Keratinocyte (primary cell): Measurements from ENCODE around the gene GTF2F1. TPM values are rescaled to one million over a fixed set of nuclear protein-coding genes. Genes with fewer than 3 reads are reported as not detected.

ENCODE experiments used
- DNase-seq: peaks from one replicate; pipeline ENCODE4 v3.0.0-alpha.2; 2011; ENCODE audit warnings: low read depth, missing footprints, low spot score
- FAIRE-seq: peaks from 2 replicates; lab custom pipeline; 2011; peaks lifted over from hg19 to GRCh38; lab: Jason Lieb, UNC
- H2AFZ ChIP-seq: 2 replicates; pipeline ENCODE4 v1.6.0; 2012; ENCODE audit warnings: low read length, control low read depth, inconsistent platforms; ENCODE audit not compliant: control insufficient read depth
- H3K27ac ChIP-seq: 2 replicates; pipeline ENCODE4 v1.5.1; 2011; ENCODE audit warnings: low read length; ENCODE audit not compliant: control insufficient read depth, insufficient read depth
- H3K27me3 ChIP-seq: 3 replicates; pipeline ENCODE4 v1.6.0; 2011; ENCODE audit warnings: low read length; ENCODE audit not compliant: control insufficient read depth, insufficient read depth; ENCODE audit errors: extremely low read depth
- H3K36me3 ChIP-seq, 2 experiments: 2 replicates in 1 of 2; 3 replicates in 1 of 2; pipeline ENCODE4 v1.5.1; 2011; ENCODE audit warnings: low read length in 2 of 2, mild to moderate bottlenecking in 1 of 2; ENCODE audit not compliant: control insufficient read depth in 2 of 2, insufficient read depth in 2 of 2; ENCODE audit errors: extremely low read depth in 1 of 2
- H3K4me1 ChIP-seq: 3 replicates; pipeline ENCODE4 v1.5.1; 2011; ENCODE audit warnings: low read length; ENCODE audit not compliant: control insufficient read depth, insufficient read depth; ENCODE audit errors: extremely low read depth
- H3K4me2 ChIP-seq: 3 replicates; pipeline ENCODE4 v1.6.0; 2011; ENCODE audit warnings: low read depth, low read length; ENCODE audit not compliant: control insufficient read depth, insufficient read depth; ENCODE audit errors: extremely low read depth
- H3K4me3 ChIP-seq, 3 experiments: fragments of 200-600 bp in 1 of 3; sonication (generic) in 1 of 3; 2 replicates in 2 of 3; 3 replicates in 1 of 3; pipeline ENCODE4 v1.5.1; 2011 to 2016; ENCODE audit warnings: low read length in 3 of 3, mild to moderate bottlenecking in 3 of 3, control low read depth in 2 of 3, inconsistent platforms in 1 of 3, low read depth in 1 of 3, mixed read lengths in 1 of 3, mixed run types in 1 of 3, moderate library complexity in 1 of 3; ENCODE audit not compliant: control insufficient read depth in 2 of 3, insufficient read depth in 2 of 3; ENCODE audit errors: extremely low read depth in 1 of 3
- H3K79me2 ChIP-seq: 2 replicates; pipeline ENCODE4 v1.6.0; 2012; ENCODE audit warnings: low read length; ENCODE audit not compliant: control insufficient read depth, insufficient read depth
- H3K9ac ChIP-seq: 3 replicates; pipeline ENCODE4 v1.6.0; 2011; ENCODE audit warnings: low read length; ENCODE audit not compliant: control insufficient read depth, insufficient read depth; ENCODE audit errors: extremely low read depth
- H3K9me1 ChIP-seq: 3 replicates; pipeline ENCODE4 v1.6.0; 2011; ENCODE audit warnings: low read length; ENCODE audit not compliant: control insufficient read depth, insufficient read depth; ENCODE audit errors: extremely low read depth
- H3K9me3 ChIP-seq: 2 replicates; pipeline ENCODE4 v1.5.1; 2012; ENCODE audit warnings: low read depth, low read length; ENCODE audit not compliant: control insufficient read depth
- H4K20me1 ChIP-seq: 3 replicates; pipeline ENCODE4 v1.6.0; 2011; ENCODE audit warnings: low read length; ENCODE audit not compliant: control insufficient read depth, insufficient read depth; ENCODE audit errors: extremely low read depth
- CTCF ChIP-seq, 3 experiments: IDR thresholded peaks in 1 of 3; conservative IDR thresholded peaks in 1 of 3; optimal IDR thresholded peaks in 1 of 3; 2 replicates in 2 of 3; 3 replicates in 1 of 3; pipeline versions ENCODE3 to v1.5.1; 2011; ENCODE audit warnings: low read length in 3 of 3, mild to moderate bottlenecking in 3 of 3, moderate library complexity in 2 of 3, control low read depth in 1 of 3, inconsistent platforms in 1 of 3; ENCODE audit not compliant: insufficient read depth in 2 of 3; ENCODE audit errors: extremely low read depth in 1 of 3
- EZH2 ChIP-seq: IDR thresholded peaks from one replicate; pipeline ENCODE4 v1.6.1; 2012; ENCODE audit warnings: inconsistent platforms, mild to moderate bottlenecking, low read length, moderate library complexity
- dilution Hi-C: fragments of 300-500 bp; cut with MboI; formaldehyde crosslinking; loops from one replicate; pipeline ENCODE4 v1.7.0; 2020; ENCODE audit warnings: low sequenced_read_pairs; ENCODE audit not compliant: extremely low pct_ligation_motif_present
- polyA plus RNA-seq, 5 experiments: library from polyadenylated mRNA; depleted of rRNA in 3 of 5; stranded (reverse) in 3 of 5; stranded (forward) in 1 of 5; unstranded in 1 of 5; fragments of >200 nt; gene quantifications; 1 replicate in 1 of 5; 2 replicates in 3 of 5; 3 replicates in 1 of 5; pipeline versions ENCODE4 v1.2.1 to v1.2.3, GENCODE V29; 2011 to 2012; ENCODE audit warnings: missing spikeins in 2 of 5, low read depth in 1 of 5, low replicate concordance in 1 of 5
- small RNA-seq, 3 experiments: library from RNA; depleted of rRNA; stranded (forward); fragments of <200 nt; gene quantifications; one replicate each; pipeline ENCODE3, GENCODE V24; 2012; ENCODE audit warnings: low read depth in 3 of 3, low replicate concordance in 1 of 3; ENCODE audit not compliant: insufficient read length in 3 of 3

The GTF2F1 gene
- polyA plus RNA-seq, 1 donor (not counting 4 experiments of a cell fraction or from before 2014, with no cell fraction given), result 37.3 TPM

GRCh38 chr19:6333439-6333838, 59.5 kb downstream of the GTF2F1 start, which contains the start of gene ACER1:
ACER1 (minus strand) TSS chr19:6333612; CDS start chr19:6333551, 61 bp downstream.
- H3K79me2 ChIP-seq, result no peaks in the 10 kb centered on the region
- peak within 1 kb of the TSS; percentile 6 for H2AFZ ChIP-seq
- no peak within 1 kb of the TSS for H3K9ac ChIP-seq
- dilution Hi-C loops, result no loop called here
- FAIRE-seq (no peak), DNase-seq (no peak)
- H3K27ac ChIP-seq, result no peak within 1 kb of the TSS
- H3K4me3 ChIP-seq, result no peak within 1 kb of the TSS
- no peaks in the 10 kb centered on the region for H4K20me1 ChIP-seq
- no peak for TF ChIP-seq CTCF (optimal IDR thresholded peaks at IDR 0.05 in 1 of 3, IDR thresholded peaks at IDR 0.05 in 1 of 3, conservative IDR thresholded peaks at IDR 0.05 in 1 of 3; ENCODE audit: extremely low read depth in 1 of 3, insufficient read depth in 2 of 3, low read length in 3 of 3)
- TF ChIP-seq EZH2, result no peak
- no peaks in the 10 kb centered on the region for H3K9me3 ChIP-seq
- H3K27me3 ChIP-seq, result peaks cover 5% of the 10 kb centered on the region
- no peaks in the 10 kb centered on the region for H3K4me1 ChIP-seq
- no peaks in the 10 kb centered on the region for H3K9me1 ChIP-seq
- H3K4me2 ChIP-seq, result no peak within 1 kb of the TSS
- no peaks in the 10 kb centered on the region for H3K36me3 ChIP-seq

Small RNA genes within 50 kb of the gene (small RNA-seq; reads per million reads assigned to genes)
- gene MIR6790 (0 reads per million in 3 experiments), gene MIR6885 (0 to 1.3 (median 0) reads per million in 3 experiments)

Other genes starting within 250 kb of the GTF2F1 start
- 8.2 to 13.8 TPM (median 8.3 TPM) in 3 replicates for gene MLLT1, start 113.2 kb downstream of the GTF2F1 start, polyA plus RNA-seq
- 0.38 to 0.66 TPM (median 0.39 TPM) in 3 replicates for gene ACER1, start 59.6 kb downstream of the GTF2F1 start, polyA plus RNA-seq
- gene CLPP, start 31.6 kb downstream of the GTF2F1 start, polyA plus RNA-seq, result 46.8 to 54.3 TPM (median 52.8 TPM) in 3 replicates
- 9.5 to 18.9 TPM (median 9.8 TPM) in 3 replicates for gene ALKBH7, start 20.4 kb downstream of the GTF2F1 start, polyA plus RNA-seq
- gene PSPN, start 17.2 kb downstream of the GTF2F1 start, polyA plus RNA-seq, result 0.33 to 0.50 TPM (median 0.36 TPM) in 3 replicates
- gene KHSRP, start 31.6 kb upstream of the GTF2F1 start, polyA plus RNA-seq, result 41.8 to 98.9 TPM (median 56.6 TPM) in 3 replicates
- 0.09 TPM in 1 of 3 replicates, not detected in the others for gene SLC25A41, start 40.6 kb upstream of the GTF2F1 start, polyA plus RNA-seq
- 6.4 to 7.7 TPM (median 6.9 TPM) in 3 replicates for gene SLC25A23, start 66.6 kb upstream of the GTF2F1 start, polyA plus RNA-seq
- 5.5 to 11.9 TPM (median 6.1 TPM) in 3 replicates for gene CRB3, start 71.1 kb upstream of the GTF2F1 start, polyA plus RNA-seq
- 0.09 to 0.13 TPM in 2 of 3 replicates, not detected in the other for gene DENND1C, start 88.6 kb upstream of the GTF2F1 start, polyA plus RNA-seq
- gene TUBB4A, start 109.1 kb upstream of the GTF2F1 start, polyA plus RNA-seq, result not detected in 3 replicates
- gene TNFSF9, start 137.9 kb upstream of the GTF2F1 start, polyA plus RNA-seq, result 11.1 to 12.8 TPM (median 12.3 TPM) in 3 replicates
- gene CD70, start 198.0 kb upstream of the GTF2F1 start, polyA plus RNA-seq, result 0.22 to 0.53 TPM (median 0.30 TPM) in 3 replicates